Endothelial cell of umbilical vein (primary cell): ENCODE measurements around the gene LAP3. TPM values are rescaled to one million over a fixed set of nuclear protein-coding genes. Genes with fewer than 3 reads are reported as not detected.

Source experiments
- BruUV-seq: library from RNA; stranded (reverse); fragments of 400-500 nt; replicated peaks from 2 replicates; lab custom pipeline; 2021; lab: Mats Ljungman, UMichigan
- CTCF ChIA-PET: fragments of 300-600, 350-600 bp; sonication (Branson Sonifier 250); formaldehyde crosslinking; loops from one replicate; lab custom pipeline; 2021; ENCODE audit warnings: antibody characterized with exemption, inconsistent platforms; lab: Charles Lee
- POLR2A ChIA-PET: fragments of 300-600, 350-600 bp; sonication (Branson Sonifier 250); formaldehyde crosslinking; loops from one replicate; lab custom pipeline; 2021; ENCODE audit warnings: antibody characterized with exemption, inconsistent platforms; lab: Charles Lee
- DNase-seq: peaks from one replicate; pipeline ENCODE4 v3.0.0-alpha.2; 2011; ENCODE audit warnings: low read depth, low spot score
- FAIRE-seq: peaks from 2 replicates; lab custom pipeline; 2011; peaks lifted over from hg19 to GRCh38; lab: Jason Lieb, UNC
- H2AFZ ChIP-seq: 2 replicates; pipeline ENCODE4 v1.6.0; 2012; ENCODE audit warnings: low read depth, low read length, control low read depth, inconsistent platforms
- H3K27ac ChIP-seq: 2 replicates; pipeline ENCODE4 v1.5.1; 2011; ENCODE audit warnings: low read depth, mild to moderate bottlenecking, control low read depth, low read length, moderate library complexity; ENCODE audit not compliant: insufficient read depth
- H3K27me3 ChIP-seq, 2 experiments: 2 replicates each; pipeline versions ENCODE4 v1.6.0 to v1.6.1; 2011; ENCODE audit warnings: low read length in 2 of 2, mixed read lengths in 1 of 2; ENCODE audit not compliant: control insufficient read depth in 2 of 2, insufficient read depth in 2 of 2
- H3K36me3 ChIP-seq, 2 experiments: 2 replicates in 1 of 2; 3 replicates in 1 of 2; pipeline ENCODE4 v1.5.1; 2011; ENCODE audit warnings: low read length in 2 of 2, mild to moderate bottlenecking in 1 of 2, moderate library complexity in 1 of 2; ENCODE audit not compliant: control insufficient read depth in 2 of 2, insufficient read depth in 2 of 2; ENCODE audit errors: extremely low read depth in 1 of 2
- H3K4me1 ChIP-seq: 3 replicates; pipeline ENCODE4 v1.5.1; 2011; ENCODE audit warnings: mild to moderate bottlenecking, low read length; ENCODE audit not compliant: control insufficient read depth, insufficient read depth; ENCODE audit errors: extremely low read depth
- H3K4me2 ChIP-seq: 2 replicates; pipeline ENCODE4 v1.6.1; 2011; ENCODE audit warnings: low read length, control low read depth, mixed read lengths; ENCODE audit not compliant: insufficient read depth
- H3K4me3 ChIP-seq, 3 experiments: fragments of 200-600 bp in 1 of 3; sonication (generic), shearing (Covaris generic) in 1 of 3; replicated peaks in 1 of 3; 2 replicates each; pipeline ENCODE4 v1.5.1; 2011 to 2016; ENCODE audit warnings: control low read depth in 3 of 3, low read length in 3 of 3, mild to moderate bottlenecking in 2 of 3, inconsistent platforms in 1 of 3, low read depth in 1 of 3, moderate library complexity in 1 of 3; ENCODE audit not compliant: insufficient read depth in 1 of 3
- H3K79me2 ChIP-seq: 2 replicates; pipeline ENCODE4 v1.6.0; 2012; ENCODE audit warnings: low read length, inconsistent platforms; ENCODE audit not compliant: control insufficient read depth, insufficient read depth
- H3K9ac ChIP-seq: replicated peaks from 2 replicates; pipeline ENCODE3; 2011; ENCODE audit warnings: low read length, control low read depth; ENCODE audit not compliant: insufficient read depth; ENCODE audit errors: extremely low read depth
- H3K9me1 ChIP-seq: replicated peaks from 3 replicates; pipeline ENCODE4 v1.6.0; 2011; ENCODE audit warnings: mild to moderate bottlenecking, low read length; ENCODE audit not compliant: control insufficient read depth, insufficient read depth; ENCODE audit errors: extremely low read depth
- H3K9me3 ChIP-seq: replicated peaks from 2 replicates; pipeline ENCODE4 v1.5.1; 2012; ENCODE audit warnings: low read length, inconsistent platforms; ENCODE audit not compliant: control insufficient read depth, insufficient read depth
- H4K20me1 ChIP-seq: replicated peaks from 2 replicates; pipeline ENCODE3; 2011; ENCODE audit warnings: mild to moderate bottlenecking, low read length; ENCODE audit not compliant: control insufficient read depth, insufficient read depth; ENCODE audit errors: extremely low read depth
- CTCF ChIP-seq, 2 donors: IDR thresholded peaks; 1 replicate in 1 of 2; 2 replicates in 1 of 2; pipeline ENCODE4 v1.5.1; 2011; ENCODE audit warnings: low read length in 2 of 2, mild to moderate bottlenecking in 2 of 2, moderate library complexity in 2 of 2, control low read depth in 1 of 2, inconsistent platforms in 1 of 2, low read depth in 1 of 2; ENCODE audit not compliant: insufficient read depth in 1 of 2; ENCODE audit errors: extremely low read depth in 1 of 2
- EZH2 ChIP-seq: IDR thresholded peaks from 2 replicates; pipeline ENCODE4 v1.6.1; 2012; ENCODE audit warnings: borderline replicate concordance, low read depth, mild to moderate bottlenecking, moderate library complexity, low read length, inconsistent platforms; ENCODE audit not compliant: severe bottlenecking
- FOS ChIP-seq: IDR thresholded peaks from 2 replicates; pipeline ENCODE4 v1.6.1; 2011; ENCODE audit warnings: mild to moderate bottlenecking, low read length, moderate library complexity, borderline replicate concordance; ENCODE audit not compliant: insufficient read depth
- GATA2 ChIP-seq: IDR thresholded peaks from 2 replicates; pipeline ENCODE4 v1.7.0; 2011; ENCODE audit warnings: low read depth, mild to moderate bottlenecking, moderate library complexity, mixed read lengths, low read length; ENCODE audit not compliant: insufficient read length, insufficient read depth
- JUN ChIP-seq: IDR thresholded peaks from 2 replicates; pipeline ENCODE4 v1.6.1; 2011; ENCODE audit warnings: borderline replicate concordance, low read depth; ENCODE audit not compliant: insufficient read length, insufficient read depth
- MAX ChIP-seq: IDR thresholded peaks from 2 replicates; pipeline ENCODE4 v1.6.1; 2011; ENCODE audit not compliant: insufficient read depth, insufficient read length
- MYC ChIP-seq: IDR thresholded peaks from one replicate; pipeline ENCODE4 v1.6.1; 2011; ENCODE audit warnings: mild to moderate bottlenecking, low read depth, low read length
- POLR2A ChIP-seq: IDR thresholded peaks from 2 replicates; pipeline ENCODE4 v1.6.1; 2012; ENCODE audit warnings: low read depth, mild to moderate bottlenecking, control low read depth, low read length
- POLR2AphosphoS5 ChIP-seq: IDR thresholded peaks from 2 replicates; pipeline ENCODE4 v1.6.1; 2012; ENCODE audit warnings: low read depth, mild to moderate bottlenecking, control low read depth, low read length, moderate library complexity; ENCODE audit not compliant: insufficient read depth
- dilution Hi-C: fragments of 300-500 bp; cut with MboI; formaldehyde crosslinking; loops from one replicate; pipeline ENCODE4 v1.15.0; 2019; ENCODE audit warnings: low sequenced_read_pairs; ENCODE audit not compliant: extremely low pct_ligation_motif_present
- intact Hi-C: fragments of 100-400 bp; cut with micrococcal nuclease; formaldehyde crosslinking; loops from one replicate; pipeline ENCODE4 v1.10.0; 2022
- polyA plus RNA-seq, 4 experiments: library from polyadenylated mRNA; depleted of rRNA in 3 of 4; stranded (reverse) in 3 of 4; unstranded in 1 of 4; fragments of >200 nt; gene quantifications; 2 replicates each; pipeline versions ENCODE4 v1.2.1 to v1.2.3, GENCODE V29; 2011 to 2012; ENCODE audit warnings: missing spikeins in 1 of 4
- total RNA-seq: library from RNA; stranded (reverse); gene quantifications from 2 replicates; pipeline ENCODE4 v1.2.3, GENCODE V29; 2021

LAP3 gene
- total and polyA plus RNA-seq, 2 donors (not counting 3 experiments of a cell fraction or from before 2014, with no cell fraction given) = 82.4 to 94.8 TPM

- no peak for DNase-seq
- no peak for FAIRE-seq
- Histone ChIP-seq H3K4me2 (no peak overlapping the region), H3K27me3 (no peaks in the 10 kb centered on the region), H2AFZ (no peak overlapping the region), H3K9ac (no peak overlapping the region), H3K27ac (no peak overlapping the region), H3K4me1 (no peaks in the 10 kb centered on the region), H3K9me1 (no peaks in the 10 kb centered on the region), H4K20me1 (no peaks in the 10 kb centered on the region), H3K79me2 (peaks cover 23% of the 10 kb centered on the region), H3K4me3 (no peak overlapping the region), H3K36me3 (peaks cover 37 to 53% of the 10 kb centered on the region in 2 experiments), H3K9me3 (no peaks in the 10 kb centered on the region)
- dilution Hi-C loops (no loop called here), intact Hi-C loops (no loop called here)
- CTCF ChIA-PET = no interaction called here
- BruUV-seq = no TSS peak
- TF ChIP-seq CTCF (IDR thresholded peaks at IDR 0.05; ENCODE audit: extremely low read depth in 1 of 2, insufficient read depth in 1 of 2, low read depth in 1 of 2, low read length in 2 of 2) = no peak
- no peak for TF ChIP-seq JUN
- TF ChIP-seq FOS = no peak
- TF ChIP-seq POLR2AphosphoS5 = no peak
- no peak for TF ChIP-seq MAX
- TF ChIP-seq POLR2A = no peak
- no peak for TF ChIP-seq GATA2
- no peak for TF ChIP-seq EZH2
- no peak for TF ChIP-seq MYC
- POLR2A ChIA-PET = no interaction called here
Measured at GRCh38 chr4:17624821-17625220, 47.8 kb downstream of the LAP3 start.
